Activated CD8-positive, alpha-beta memory T cell treated with anti-CD3 and anti-CD28 coated beads for 48 hours (primary cell): ENCODE results near the gene SORBS1.

Experiments used
- DNase-seq, 3 experiments: peaks; one replicate each; pipeline ENCODE4 v3.0.0-alpha.2; 2020; ENCODE audit warnings: low read depth in 2 of 3, low spot score in 2 of 3

Gene SORBS1

DNA sequence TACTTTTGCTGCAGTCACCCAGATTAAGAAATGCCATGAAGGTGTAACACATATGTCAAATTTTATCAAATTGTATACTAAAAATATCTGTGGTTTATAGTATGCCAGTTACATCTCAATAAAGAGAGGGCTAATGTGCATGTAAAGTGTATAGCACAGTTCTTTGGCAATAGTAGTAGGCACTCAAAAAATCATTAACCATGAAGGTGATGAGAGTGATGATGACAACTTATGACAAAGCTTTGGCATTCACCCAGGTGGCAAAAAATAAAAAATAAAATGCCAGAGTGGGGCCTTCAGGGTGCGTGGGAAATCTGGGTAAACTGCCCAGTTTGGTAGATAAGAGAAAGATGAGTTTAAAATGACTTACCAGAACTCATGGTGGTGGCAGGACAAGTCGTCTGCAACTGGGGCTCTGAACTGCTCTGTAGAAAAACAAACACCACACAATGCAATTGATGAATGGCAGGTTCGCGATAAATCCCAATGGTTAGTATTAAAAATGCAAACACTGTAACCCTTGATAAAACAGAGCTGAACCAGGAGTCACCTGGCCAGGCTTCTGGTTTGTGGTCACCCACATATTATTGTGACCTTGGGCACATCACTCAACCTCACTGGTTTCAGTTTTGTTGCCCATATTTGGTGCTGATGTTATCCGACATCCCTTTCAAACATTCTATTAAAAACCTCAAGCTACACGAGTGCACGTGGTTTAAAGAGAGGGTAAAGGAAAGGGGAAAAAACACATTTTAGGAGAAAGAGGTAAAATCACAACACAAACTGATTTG lies 120.2 kb downstream of the SORBS1 start:
- DNase-seq: no peak

DNA sequence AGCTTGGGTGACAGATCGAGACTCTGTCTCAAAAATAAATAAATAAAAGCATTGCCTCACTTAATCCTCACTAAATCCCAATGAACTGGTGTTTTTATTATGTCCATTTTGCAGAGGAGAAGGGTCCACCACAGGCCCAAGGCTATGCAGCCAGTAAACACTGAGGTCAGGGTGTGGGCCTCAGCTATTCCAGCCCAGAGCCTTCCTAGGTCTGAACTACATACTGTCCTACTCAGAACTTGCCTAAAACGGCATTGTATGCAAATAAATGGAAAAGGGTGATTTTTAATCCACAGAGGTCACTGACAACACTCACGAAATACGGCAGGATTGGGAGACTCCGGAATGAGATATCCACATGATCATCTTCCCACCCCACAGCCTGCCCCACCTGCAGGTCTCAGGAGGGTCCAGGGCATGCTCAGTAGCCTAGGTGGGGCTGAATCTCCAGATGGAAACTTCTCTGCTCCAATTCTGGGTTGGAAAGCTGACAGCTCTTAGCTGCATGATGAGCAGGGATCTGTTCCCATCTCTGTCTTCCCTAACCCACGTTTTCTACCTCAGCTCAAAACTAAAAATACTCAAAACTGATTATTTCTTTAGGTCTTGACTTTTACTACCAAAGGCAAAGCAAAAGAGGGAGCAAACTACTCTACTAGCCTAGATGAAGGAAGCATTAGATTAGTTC lies 121.0 kb downstream of the SORBS1 start:
- no peak for DNase-seq

DNA sequence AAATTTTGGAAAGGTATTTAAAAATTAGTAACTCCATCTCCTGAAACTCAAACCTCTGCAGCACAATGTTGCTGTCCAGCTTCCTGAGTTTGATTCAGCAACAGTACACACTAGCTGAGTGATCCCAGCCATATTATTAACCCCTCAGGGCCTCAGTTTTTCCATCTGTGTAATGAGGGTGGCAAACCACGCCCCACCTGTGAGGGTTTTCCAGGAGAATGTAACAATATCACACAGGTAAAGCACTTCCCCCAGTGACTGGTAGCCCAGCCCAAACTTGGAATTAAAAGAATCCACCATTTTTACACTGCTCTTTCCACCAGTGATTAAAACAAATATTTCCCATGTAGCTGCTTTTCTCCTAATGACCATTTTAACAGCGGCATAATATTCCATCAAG lies 122.4 kb downstream of the SORBS1 start:
- no peak for DNase-seq

DNA sequence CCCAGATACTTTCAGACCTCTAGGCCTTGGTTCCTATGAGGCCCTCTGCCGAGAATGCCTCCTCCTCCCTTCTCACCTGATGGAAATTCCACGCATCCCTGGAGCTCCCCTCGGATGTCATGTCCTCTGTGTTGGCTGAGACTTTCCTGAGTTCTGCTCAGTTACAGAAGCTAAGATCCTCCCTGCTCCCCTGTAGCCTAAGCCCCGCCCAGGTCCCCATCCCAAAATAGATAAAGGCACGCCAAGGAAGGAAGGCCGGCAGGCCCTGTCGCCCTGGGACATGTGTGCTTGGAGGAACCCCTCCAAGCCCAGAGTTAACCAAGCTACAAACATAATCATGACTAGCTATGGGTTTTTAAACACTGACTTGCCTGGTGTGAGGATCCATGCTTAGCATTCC lies 123.5 kb downstream of the SORBS1 start:
- no peak for DNase-seq

DNA sequence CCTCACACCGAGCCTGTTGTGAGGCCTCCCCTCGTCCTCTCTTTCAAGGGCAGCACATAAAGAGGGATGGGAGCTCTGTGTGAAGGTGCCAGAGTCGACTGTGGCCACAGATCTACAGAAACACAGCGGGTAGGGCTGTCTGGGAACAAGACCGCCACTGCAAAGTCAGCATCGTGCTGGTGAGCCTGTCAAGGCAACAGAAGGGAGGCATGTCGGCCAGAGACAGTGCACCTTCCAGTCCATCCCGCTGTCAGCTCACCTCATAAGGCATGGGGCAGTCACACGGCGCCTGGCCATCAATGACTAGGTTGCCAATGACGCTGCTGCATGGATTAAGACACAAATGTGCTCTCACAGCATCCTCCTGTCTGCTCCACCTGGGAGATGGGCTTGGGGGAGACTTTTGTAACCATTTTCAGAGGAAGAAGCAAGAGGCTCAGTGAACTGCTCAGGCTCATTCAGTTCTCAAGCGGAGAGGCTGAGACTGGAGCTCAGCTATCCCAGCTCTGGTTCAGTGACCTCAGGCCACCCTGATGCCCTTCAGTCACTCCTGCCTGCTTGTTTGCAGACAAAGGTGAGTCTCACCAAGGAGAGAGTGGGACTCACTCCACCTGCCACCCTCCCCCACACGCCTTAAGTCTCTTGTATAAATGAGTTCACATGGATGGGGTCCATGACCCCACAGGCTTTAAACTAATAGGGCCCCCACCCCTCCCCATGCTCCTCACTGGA lies 125.5 kb downstream of the SORBS1 start:
- DNase-seq: no peak

DNA sequence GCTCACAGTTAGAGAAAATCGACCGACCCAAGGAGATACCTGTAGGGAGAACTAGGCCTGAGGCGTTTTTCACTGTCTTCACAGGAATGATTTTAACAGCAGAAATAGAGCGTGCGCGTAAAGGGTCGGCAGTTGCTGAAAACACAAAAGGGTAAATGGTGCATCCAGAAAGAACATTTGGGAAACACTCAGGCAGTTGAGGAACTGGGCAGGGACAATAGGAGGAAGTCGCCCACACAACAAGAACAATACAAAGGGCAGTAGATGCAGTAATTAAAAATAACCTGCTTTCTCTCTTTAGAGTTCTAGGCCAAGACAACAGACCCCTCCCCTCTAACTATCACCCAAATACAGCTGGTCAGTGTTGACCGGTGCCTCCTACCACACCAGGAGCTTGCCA lies 126.6 kb downstream of the SORBS1 start:
- no peak for DNase-seq

DNA sequence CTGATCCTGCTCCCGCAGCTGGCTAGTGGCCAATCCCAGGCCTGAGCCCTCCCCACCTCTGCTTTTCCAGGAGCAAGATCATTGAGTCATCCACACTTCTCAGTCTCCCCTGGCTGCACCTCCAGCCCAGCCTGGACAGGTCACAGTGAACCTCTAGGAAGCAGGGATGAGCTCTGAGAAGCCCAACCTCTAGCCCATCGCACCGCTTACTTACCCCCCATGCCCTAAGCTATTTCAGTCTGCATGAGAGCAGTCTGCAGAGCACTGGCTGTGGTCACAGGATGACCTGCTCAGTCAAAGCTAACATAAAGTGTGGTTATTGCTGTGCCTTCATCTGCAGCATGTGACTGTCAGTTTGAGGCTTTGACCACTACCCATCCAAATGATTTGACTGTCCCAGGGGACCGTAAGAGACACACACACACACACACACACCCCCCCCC lies 129.2 kb downstream of the SORBS1 start:
- DNase-seq: no peak

DNA sequence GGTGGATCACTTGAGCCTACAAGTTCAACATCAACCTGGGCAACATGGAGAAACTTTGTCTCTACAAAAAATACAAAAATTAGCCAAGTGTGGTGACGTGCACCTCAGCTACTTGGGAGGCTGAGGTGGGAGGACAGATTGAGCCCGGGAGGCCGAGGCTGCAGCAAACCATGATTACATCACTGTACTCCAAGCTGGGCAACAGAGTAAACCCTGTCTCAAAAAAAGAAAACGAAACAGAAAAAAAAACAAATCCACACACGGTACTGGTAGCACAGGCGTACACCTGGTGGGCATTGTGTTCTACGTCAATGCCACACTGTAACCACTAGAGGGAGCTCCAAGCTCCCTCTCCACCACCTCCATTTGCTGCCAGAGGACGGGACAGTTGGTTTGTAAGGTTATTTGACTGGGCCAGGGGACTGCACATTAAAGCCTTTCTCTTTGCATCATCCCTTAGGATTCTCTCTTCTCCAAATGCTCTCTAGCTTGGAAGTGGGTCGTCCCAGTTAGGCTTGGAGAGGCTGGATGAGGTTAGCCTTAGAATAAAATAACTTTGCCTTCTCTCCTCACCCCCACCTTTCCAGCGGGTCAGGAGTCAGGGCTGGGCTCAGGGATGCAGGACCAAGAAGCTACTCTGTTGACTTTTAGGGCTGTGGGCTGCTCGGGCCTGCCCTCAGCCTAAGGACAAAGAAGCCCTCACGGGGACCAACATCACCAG lies 130.8 kb downstream of the SORBS1 start:
- DNase-seq: peak in 2 of 3 experiments; percentile 3 to 10

DNA sequence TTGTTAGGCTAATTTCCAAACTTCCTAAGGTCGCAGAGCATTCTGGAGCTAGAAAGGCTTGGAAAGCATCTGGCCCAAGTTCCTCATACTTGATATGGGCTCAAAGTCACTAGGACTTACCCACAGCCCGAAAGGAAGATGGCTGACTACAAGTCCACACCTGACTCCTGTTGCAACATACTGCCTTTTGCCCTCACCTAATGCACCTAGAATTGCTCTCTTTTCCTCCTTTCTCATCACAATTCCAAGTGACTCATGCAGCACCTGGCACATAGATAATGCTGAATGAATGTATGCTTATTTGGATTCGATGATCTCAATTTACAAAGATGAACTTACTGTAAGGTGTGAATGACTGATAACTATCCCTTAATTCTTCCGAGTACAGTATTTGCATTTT lies 131.5 kb downstream of the SORBS1 start:
- no peak for DNase-seq

DNA sequence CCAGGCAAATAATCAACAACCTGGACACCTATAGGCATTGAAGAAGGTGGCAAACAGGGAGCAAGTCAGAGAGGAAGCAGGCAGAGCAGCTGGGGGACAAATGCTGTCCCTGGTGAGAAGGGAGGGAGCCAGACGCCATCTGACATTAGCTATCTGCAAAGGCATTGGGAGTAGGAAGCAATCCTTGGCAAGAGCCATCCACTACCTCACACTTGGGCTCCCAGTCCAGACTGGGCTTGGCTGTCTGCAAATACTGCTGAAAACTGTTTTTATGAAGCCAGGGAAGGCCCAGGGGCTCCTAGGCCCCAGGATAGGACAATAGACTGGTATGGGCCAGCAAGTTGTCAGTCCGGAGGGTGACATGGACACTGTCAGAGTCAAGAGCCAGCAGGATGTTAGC lies 132.5 kb downstream of the SORBS1 start:
- DNase-seq: no peak

DNA sequence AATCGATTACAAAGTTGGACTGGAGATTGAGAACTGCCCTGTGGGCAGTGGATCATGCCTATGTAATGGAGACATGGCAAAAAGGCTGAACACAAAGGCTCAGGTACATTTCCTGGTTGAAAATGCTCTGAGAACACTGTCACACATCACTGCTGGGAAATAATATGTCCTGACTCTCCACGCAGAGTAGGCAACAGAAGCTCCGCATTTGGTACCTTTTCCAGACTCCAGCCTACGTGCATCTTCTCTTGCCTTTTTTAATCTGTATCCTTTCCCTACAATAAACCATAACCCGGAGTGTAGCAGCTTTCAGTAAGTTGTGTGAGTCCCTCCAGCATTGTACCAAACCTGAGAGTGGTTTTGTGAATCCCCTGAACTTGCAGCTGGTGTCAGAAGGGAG lies 134.7 kb downstream of the SORBS1 start:
- no peak for DNase-seq

DNA sequence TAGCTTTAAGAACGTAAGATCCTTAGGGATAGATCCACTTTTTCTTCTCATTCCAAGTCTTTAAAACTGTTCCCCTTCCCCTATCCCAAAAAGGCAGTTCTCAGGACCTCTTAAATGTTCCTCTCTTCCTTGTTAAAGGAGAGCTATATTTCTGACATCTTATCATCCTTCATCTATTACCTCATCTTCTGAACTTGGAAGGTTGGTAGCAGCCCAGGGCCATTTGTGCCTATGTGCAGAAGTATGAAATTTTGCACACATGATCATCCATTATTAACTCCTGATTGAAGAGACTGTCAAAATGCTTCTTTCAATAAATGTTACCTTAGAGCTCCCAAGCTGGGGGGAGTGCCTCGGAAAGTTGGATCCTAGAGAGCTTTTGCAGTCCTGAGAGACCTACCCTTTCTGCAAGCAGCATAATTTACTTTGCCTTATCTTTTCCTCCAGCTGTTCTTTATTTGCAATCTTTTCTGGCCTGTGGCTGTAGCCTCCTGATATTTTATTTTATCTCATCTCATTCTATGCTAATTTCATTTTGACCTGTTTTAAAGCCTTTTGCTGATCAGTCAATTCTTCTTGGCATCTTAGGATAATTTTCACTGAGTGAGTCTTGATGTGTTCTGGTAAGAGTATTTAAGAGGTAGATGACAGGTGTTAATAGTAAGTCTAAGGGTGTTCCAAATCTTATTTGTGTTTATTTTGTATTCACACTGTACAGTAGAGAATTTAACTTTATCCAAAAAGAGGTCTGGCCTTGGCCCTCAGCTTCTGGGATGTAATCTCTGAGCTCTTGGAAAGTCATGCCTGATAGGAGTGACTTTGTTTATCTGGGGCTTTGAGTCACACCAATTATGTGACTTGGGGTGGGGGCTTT lies 135.3 kb downstream of the SORBS1 start:
- no peak for DNase-seq

DNA sequence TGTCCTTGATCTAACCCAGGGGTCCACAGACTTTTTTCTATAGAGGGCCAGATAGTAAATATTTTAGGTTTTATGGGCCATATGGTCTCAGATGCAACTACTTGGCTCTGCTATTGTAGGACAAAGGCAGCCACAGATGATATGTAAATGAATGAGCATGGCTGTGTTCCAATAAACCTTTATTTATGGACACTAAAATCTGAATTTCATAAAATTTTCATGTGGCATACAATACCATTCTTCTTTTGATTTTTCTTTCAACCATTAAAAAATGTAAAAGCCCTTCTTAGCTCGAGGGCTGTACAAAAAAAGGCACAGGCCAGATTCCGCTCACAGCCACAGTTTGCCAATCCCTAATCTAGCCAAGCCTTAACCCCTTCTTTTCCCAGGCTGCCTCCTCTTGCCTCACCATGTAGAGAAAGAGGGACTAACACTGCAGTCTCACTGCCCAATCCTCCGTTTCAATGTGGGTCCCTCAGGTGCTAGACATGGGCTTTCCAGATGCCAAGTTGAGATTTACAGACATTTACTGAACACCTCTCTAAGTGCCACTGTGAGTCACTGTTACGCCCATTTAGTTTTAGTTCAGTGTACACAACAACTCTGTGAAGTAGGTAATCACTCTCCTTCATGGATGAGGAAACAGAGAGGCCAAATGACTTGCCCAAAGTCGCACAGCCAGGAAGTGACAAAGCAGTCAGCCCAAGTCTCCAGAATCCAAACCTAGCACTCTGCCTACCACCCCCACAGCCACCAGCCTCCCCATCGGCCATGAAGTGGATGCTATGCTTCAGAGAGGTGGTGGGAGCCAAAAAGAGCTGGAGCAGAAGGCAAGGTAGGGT lies 137.8 kb downstream of the SORBS1 start:
- DNase-seq: no peak

DNA sequence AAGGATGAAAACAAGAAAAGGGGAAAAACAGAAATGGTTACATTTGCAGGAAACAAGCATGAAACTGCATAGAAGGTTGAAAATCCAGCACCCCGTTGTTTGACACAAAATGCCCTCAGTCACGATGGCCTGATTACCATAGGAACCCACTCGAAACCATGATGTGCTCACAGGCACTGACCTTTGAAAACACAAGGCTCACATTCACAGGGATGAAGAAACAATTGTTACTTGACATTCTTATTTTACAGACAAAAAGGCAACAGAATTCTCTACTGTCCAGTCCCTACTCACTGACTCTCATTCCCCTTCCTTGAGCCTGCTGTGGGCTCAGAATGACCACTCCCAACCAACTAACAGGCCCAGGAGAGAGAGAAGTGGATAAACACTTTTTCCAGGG lies 138.9 kb downstream of the SORBS1 start:
- DNase-seq: no peak

DNA sequence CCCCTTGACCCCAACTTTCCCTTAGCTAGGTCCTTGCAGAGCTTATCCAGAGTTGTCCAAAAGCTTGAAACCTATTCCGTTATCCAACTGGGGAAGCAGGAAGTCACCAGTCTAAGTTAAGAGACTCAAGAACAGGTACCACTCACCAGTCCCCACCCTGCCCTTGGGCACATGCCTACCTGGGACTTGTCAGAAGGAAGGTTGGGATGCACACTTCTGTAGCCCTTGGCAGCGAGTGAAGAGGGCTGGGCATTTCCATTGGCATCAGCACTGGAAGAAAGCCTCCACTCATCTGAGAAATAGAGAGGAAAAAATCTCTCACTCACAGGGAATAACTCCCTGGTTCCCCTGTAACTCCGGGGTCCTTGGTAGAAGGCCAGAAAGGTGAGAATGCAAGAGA lies 139.4 kb downstream of the SORBS1 start:
- DNase-seq: no peak

DNA sequence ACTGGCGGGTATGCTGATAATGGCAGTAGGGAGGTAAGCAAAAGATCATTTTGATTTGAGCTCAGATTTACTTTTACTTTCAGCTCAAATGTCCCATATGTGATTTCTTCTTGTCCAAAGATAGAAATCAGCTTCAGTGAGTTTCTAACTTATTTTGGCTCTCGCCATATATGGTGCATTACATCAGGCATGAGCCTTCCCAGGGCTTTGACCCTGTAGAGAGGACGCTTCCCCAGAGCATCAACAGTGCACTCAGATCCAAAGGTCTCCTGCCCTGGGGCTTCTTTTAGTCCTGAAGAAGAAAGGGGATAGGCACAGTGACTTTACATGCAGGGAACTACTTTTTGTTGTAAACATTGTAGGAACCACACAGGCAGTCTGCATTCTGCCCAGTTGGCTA lies 141.8 kb downstream of the SORBS1 start:
- no peak for DNase-seq

DNA sequence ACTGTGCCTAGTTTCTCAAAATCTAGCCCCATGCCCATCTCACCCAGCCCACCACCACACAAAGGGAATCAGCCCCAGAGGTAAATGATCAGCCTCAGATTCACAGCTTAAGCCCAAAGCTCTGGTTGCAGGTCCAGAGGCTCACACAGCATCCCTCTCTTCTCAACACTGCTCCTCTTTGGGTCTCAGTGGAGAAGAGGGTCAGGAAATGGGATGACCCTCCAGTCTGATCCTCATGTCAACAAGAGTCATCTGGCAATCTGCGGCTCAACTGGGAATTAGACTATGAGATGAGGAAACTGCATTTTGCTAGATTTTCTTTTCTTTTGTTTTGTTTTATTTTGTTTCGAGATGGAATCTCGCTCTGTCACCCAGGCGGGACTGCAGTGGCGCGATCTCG lies 144.2 kb downstream of the SORBS1 start:
- no peak for DNase-seq

DNA sequence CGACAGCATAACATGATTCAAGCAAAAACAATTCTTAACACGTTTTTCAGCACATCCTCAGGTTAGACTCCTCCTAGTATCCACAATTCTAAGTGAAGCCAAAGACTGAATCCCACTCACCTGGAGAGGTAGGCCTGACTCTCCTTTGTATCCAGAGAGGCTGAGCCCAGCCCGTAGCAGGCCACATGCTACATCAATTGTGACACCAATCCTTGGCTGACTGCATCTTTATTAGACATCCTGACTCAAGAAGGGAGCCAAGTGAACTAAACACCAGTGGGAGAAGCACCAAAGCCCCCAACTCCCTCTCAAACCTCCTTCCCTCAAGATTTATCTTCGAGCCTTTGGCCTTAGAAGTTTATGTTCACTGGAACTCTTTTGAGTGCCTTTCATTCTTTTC lies 144.9 kb downstream of the SORBS1 start:
- no peak for DNase-seq

DNA sequence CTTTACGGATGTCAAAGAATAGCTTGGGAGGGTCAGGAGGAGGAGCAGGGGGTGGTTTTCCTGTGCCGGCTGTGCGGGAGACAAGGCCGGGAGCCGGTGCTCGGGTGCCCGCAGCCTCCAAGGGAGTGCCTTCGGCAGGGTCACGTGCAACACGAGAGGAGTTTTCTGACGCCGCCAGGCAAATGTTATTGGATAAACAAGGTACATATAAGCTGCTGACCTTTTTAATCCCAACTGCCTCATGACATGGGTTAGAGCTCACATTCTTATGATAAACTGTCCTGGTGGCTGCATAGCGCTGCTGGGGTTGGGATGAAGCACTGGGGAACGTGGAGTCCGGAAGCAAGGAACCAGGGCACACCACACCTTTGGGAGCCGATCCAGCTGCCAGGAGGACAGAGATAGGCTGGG lies 145.5 kb downstream of the SORBS1 start:
- DNase-seq: no peak
